ENCODE data around the gene LSM14B.
"Not testable (repeated sequence)": the region's sequence is repeated elsewhere in the genome, so short reads cannot be mapped to it uniquely, and the experiment has no call there.

LSM14B gene

DNA sequence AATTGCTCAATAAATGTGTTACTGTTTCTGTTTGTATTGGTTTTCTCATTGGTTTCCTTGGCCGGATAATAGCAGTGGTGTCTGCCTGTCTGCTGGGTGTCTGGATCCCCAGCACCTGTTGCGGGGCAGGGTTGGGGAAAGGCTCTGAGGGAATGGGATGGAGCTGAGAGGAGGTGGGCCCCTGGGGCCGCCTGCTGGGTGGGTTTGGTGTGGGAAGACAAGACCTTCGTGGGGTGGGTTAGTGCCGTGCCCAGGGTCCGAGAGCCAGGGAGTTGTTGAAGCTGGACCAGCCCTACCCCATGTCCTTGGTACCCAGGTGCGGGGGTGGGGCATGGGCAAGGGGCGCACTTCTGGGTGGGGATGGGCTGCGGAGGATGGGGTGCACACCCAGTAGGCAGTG lies 25.3 kb downstream of the LSM14B start:
- no peak for DNase-seq

DNA sequence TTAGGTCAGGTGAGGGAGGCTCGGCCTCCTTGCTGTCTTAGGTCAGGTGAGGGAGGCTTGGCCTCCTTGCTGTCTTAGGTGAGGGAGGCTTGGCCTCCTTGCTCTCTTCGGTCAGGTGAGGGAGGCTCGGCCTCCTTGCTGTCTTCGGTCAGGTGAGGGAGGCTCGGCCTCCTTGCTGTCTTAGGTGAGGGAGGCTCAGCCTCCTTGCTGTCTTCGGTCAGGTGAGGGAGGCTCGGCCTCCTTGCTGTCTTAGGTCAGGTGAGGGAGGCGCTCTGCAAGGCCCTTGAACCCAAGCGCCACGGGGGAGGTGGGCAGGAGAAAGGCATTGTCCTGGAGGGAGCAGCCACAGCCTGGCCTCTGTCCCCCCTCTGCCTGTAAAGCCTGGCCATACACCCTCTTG lies 26.1 kb downstream of the LSM14B start:
- DNase-seq = not testable (repeated sequence)

DNA sequence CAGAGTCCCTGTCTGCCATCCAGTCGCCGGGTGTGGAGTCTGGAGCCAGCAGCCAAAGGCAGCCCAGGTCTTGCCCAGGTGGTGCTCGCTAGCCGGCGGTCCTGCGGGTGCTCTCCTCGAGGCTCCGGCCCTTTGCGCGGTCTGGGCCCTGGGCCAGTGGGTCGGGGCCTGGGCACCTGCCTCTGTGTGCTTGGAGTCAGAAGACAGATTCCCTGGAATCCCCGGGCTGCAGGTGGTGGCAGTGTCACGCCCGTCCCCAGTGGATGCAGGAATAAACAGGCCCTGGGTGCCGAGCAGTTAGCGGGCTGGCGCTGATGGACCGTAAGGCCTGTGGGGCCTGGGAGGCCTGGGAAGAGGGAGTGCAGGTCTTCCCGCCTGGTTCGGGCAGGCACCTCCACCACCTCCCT lies 26.6 kb downstream of the LSM14B start:
- DNase-seq = no peak

DNA sequence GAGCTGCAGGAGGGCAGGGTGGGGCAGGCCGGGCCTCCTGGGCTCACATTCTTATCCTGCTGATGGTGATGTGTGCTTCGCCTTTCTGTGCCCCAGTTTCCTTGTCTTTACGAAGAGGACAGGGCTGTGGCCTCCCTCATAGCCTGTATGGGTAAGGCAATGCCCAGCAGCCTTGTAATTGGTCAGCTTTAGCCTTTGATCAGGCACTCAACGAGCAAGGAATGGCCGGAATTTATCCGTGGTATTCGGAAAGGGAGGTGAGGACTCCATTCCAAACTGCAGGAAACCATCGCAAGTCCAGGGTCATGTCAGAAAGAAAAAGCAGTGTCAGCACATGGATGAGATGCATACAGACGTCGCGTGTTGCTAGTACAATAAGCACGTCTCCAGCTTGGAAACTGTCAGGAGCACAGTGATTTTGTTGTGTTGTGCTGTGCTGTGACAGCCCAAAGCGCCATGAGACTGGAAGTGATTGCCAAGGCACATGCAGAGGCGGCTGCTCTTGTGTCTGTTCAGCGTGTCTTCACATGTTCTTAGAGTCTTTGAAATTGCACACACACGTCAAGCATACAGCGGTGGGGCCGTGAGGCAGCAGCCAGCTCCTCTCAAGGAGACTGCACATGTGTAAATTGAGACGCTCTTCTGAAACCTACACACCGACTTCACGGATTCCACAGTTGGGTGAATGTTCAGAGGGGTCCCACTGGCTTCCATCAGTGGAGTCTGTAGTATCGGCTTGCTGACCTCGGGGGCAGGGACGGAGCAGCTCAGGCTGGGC lies 27.4 kb downstream of the LSM14B start:
- no peak for DNase-seq

DNA sequence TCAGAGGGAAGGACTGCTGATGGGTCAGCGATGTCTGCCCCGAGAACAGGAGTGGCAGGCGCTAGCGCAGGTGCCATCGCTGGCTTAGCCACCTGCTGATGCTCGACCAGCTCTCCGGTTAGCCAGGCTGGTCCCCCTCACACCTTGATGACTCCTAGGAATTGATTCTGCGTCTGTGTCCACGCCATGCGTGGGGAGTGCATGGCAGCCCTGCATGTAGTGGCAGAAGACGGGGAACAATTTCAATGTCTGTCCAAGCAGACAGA lies 28.0 kb downstream of the LSM14B start:
- no peak for DNase-seq

DNA sequence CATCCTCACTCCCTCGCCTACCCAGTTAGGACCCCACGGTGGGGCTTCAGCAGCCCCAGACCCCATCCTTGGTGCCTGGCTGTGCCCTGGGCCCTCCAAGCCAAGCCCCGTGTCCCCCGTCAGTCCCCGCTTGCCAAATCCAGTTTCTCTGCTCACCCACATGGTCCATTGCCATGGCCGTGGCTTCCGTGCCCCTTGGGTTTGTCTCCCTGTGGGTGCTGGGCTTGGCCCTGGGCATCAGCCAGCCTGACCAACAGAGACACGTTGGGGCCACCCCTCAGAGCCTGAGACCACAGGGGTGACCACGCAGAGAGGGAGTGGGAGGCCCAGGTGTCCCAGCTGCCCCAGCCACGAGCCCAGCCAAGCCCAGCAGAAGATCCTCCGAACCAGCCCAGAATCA lies 28.9 kb downstream of the LSM14B start:
- DNase-seq = no peak

DNA sequence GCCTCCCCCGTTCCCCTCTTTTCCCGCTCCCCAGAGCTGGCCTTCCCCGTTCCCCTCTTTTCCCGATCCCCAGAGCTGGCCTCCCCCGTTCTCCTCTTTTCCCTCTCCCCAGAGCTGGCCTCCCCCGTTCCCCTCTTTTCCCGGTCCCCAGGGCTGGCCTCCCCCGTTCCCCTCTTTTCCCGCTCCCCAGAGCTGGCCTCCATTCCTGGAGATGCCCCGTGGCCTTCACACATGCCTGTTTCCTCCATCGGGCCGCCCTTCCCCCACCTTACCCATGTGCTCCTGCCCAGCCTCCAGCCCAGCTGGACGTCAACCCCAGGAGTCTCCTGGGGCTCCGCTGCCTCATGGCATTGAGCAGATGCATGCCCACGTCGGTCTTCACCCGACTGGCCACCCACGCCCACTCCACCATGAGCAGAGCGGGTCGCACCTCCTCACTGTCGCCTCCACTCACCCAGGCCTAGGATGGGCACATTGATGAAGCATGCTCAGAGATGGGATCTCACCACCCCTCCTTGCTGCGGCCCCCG lies 29.6 kb downstream of the LSM14B start:
- no peak for DNase-seq

DNA sequence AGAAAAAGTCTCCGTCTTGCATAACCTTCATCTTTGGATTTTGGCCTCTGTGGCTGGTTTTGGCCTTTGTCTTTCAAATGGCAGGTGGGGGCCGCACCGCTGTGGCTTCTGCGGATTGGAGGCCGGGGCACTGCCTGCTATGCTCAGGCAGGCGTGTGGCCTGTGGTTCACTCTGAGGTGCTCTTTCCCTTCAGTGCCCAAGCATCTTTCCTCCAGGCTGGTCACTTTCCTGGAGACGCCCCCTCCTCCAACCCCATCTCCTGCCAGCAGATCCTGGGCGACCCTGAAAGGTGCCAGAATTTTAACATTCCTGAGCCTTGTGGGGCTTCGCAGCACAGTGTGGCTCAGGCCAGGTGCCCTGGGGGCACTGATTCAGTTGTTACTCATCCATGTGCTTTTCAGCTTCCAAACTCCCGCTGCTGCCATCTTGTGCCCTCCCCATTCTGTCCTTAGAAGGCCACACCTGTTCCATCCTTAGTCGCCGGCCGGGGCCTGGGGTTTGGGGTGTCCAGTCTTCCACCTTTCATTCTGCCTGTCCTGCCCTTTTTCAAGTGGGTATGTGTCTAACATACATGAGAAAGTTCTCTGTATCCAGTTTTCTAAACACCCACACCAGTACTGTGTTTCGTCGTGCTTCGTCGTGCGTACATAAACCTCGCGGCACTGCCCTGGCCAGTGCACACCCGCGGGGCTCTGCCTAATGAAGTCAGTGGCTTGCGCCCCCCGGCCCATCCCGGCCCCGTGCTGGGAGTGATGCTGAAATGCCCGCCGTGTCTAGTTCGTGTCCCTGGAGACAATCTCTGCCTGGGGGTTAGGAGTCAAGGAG lies 33.4 kb downstream of the LSM14B start:
- no peak for DNase-seq

DNA sequence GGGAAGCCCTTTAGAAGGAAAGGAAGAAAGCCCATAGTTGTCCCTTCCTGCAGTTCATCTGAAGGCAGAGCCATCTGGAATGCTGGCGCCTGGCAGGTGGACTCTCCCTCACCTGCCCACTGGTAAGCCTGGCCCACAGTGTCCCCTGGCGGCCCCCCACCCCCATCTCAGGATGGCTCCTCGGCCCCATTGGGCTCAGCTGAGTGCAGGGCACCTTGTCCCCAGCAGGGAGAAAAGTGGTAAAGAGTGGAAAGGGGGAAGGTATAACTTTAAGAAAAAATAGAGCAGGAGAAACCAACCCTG lies 33.9 kb downstream of the LSM14B start:
- no peak for DNase-seq

DNA sequence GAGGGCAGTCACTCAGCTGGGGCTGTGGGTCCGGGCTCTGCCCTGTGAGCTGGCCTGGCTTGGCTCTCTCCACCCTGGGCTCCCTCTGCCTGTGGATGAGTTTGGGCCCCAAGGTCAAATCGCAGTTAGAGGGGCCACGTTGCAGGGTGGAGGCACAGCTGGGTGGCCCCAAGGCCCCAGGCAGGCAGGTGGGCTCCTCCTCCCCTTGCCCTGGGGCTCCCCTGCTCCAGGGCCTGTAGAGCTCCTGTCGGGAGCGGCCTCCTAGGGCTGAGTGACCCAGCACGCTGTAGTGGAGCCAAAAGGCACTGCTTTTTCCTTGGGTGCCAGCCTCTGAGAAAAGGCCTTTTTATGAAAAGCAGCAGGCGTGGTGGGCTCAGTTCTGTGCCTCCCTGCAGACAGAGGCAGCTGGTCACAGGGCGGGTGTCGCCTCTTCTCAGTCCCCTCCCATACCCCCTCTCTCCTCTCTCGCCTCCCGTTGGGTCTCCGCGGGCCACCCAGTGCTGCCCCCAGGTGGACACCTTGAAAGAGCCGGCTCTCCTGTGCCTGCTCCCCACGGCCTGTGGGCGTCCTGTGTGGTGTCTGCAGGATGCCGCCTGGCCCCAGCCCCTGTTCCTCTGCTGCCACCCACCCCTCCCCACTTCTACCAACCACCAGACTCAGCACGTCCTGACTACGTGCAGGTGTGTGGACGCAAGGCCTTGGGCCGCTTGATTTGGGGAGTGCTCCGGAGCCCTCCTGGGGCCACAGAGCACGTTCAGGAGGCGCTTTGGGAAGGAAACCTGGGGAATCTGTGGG lies 34.5 kb downstream of the LSM14B start:
- peak; percentile 88 for DNase-seq

DNA sequence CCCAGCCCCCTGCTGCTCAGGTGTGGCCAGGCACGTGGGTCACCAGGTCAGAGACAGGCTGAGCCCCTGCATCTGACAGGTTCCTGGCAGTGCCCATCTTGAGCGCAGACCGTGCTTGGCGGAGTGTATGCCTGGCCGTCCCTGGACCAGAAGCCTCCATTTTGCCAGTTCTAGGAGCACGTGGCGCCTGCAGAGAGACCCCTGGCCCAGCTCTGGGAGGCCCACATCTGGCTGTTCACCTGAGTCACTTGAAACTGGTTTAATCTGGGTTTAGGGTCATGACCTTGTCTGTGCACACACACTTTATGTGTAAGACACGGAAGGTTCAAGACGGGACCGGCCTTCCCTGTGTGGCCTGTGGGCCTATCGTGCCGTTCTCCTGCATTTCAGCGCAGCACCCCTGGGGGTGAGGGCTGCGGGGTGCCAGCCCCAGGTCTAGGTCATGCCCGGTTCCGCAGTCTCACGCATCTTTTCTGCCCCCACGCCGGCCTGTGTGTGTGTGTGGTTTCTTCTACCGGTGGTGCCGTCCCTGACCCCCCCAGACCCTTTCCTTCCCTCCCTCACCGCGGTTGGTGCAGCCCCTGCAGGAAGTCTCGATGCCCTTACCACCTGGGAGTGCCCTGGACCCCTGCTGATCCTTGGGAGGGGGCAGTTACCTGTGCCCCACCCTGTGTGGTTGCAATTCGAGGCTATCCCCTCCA lies 35.3 kb downstream of the LSM14B start:
- no peak for DNase-seq

DNA sequence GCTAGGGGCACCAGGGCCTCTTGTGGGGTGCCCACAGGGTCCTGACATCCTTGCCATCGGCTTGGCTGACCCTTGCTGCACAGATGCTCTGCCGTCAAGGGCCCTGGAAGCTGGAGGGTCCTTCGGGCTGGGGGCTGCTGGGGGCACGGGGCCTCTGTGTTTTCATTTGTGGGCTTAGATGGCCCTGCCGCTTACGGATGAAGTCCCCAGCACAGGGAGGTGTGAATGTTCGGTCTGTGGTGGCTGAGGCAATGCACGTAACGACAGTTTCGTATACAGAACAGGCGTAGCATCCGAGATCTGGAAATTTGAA lies 35.8 kb downstream of the LSM14B start:
- DNase-seq = no peak

DNA sequence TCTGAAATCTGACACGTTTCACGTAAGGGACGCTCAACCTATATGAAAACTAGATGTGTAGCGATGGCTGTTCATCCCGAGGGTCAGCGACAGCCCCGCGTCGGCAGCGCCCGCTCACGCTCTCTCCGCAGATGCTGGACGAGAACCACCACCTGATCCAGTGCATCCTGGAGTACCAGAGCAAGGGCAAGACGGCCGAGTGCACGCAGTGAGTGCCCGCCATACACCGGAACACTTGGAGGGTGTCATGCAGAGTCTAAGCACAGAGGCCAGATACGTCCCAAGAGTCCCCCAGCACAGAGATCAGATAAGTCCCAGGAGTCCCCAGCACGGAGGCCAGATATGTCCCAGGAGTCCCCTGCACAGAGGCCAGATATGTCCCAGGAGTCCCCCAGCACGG lies 36.3 kb downstream of the LSM14B start:
- DNase-seq = no peak

DNA sequence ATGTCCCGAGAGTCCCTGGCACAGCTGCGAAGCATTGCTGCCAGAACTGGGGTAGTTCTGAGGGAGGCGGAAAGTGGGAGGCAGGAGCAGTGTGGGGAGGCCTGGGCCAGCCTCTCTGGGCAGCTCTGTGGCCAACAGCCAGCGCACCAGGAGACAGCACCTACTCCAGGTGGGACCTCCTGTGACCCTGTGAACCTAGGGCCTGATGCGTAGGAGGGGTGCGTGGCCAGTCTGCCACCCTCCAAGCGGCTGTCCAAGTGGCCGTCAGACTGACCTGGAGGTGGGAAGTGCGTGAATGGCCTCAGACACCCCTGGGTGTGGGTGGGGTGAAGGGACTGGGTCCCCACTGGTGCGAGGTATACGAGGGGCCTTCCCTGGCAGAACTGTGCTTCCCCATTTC lies 36.8 kb downstream of the LSM14B start:
- DNase-seq = no peak

DNA sequence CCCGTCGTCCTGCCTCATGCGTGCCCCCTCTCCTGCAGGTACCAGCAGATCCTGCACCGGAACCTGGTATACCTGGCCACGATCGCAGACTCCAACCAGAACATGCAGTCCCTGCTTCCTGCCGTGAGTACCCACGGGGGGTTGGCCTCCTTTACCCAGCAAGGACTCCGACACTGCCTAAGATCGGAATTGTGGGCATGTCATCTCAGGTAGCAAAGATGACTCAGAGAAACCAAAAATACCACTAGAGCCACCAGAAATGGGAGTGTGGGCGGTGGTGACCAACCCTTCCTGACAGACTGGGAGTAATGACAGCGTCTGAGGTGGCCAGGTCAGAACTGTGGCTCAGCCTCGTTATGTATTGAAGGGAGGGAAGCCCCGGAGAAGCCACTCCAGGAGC lies 37.6 kb downstream of the LSM14B start:
- DNase-seq = no peak

DNA sequence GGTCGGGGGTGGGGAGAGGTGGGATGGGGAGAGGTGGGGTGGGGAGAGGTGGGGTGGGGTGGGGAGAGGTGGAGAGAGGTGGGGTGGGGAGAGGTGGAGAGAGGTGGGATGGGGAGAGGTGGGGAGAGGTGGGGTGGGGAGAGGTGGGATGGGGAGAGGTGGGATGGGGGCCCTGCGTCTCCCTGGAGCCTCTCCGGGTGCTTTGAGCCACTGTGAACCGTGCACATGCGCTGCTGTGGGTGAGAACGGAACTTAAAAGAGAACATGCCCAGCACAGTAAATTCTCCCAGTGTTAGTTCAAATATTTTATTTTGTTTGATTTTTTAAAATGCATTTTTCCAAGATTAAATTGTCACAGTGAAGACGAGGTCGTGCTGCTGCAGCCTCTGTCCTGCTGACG lies 38.0 kb downstream of the LSM14B start:
- no peak for DNase-seq

DNA sequence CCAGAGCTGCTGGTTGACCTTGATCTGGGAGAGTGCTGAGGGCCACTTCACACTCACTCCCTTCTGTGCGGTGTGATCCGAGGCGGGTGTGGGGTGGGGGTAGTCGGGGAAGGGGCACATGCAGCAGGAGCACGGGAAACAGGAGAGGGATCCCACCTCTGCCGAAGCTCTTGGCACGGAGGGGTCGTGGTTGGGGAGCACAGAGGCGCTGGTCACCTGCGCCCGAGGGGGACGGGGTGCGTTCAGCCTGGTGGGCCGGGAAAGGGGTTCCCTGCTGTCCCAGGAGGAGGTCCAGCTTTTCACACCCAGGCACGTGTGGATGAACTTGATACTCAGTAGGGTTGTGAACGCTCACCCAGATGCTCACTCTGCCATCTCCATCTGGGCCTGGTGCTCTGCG lies 38.6 kb downstream of the LSM14B start:
- no peak for DNase-seq

DNA sequence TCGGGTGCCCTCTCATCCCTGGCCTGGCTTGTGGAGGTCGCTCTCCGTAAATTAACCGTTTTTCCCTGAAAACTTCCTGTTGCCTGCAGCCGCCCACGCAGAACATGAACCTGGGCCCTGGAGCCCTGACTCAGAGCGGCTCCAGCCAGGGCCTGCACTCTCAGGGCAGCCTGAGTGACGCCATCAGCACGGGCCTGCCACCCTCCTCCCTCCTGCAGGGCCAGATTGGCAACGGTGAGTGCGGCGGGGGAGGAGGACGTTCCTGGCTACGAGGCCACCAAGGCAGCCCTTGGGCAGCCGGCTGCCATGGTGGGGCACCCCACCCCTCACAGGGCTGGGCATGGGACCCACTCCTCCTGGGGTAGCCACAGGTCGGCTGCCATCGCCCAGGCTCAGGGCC lies 39.1 kb downstream of the LSM14B start:
- no peak for DNase-seq

DNA sequence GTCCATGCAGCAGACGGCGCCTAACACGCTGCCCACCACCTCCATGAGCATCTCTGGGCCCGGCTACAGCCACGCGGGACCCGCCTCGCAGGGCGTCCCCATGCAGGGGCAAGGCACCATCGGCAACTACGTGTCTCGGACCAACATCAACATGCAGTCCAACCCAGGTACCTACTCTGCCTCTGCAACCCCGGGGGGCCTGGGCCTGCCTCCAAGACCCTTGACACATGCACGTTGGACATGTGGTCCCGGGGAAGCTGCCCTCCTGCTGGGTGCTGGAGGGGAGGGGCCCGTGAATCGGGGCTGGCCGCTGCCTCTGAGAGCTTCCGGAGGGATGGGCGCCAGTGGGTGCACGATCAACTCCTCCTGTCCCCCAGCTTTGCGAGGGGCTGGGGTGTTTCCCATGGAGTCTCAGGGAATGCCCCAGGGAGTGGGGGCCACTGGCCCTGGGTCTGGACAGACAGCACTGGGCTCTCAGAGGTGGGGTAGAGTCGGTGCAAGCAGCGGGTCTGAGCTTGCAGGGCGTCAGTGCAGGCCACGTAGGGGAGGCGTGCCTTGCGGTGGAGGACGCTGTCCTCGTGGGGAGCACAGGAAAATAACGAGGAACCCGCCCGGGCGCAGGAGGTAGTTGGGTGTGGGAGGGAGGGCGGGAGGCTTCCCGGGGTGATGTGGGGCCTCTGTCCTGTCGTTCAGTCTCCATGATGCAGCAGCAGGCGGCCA lies 40.6 kb downstream of the LSM14B start:
- DNase-seq = no peak

DNA sequence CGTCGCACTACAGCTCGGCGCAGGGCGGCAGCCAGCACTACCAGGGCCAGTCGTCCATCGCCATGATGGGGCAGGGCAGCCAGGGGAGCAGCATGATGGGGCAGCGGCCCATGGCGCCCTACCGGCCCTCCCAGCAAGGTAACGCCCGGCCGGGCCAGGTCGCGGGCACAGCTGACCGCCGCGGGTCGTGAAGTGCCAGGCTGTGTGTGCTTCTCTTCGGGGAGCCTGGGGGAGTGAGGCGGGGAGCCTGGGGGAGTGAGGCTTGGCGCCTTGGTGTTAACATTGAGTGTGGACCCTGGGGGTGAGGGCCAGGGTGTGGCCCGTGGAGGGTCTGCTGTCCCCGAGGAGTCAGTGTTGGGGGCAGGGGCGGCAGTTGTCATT lies 41.2 kb downstream of the LSM14B start:
- no peak for DNase-seq

DNA sequence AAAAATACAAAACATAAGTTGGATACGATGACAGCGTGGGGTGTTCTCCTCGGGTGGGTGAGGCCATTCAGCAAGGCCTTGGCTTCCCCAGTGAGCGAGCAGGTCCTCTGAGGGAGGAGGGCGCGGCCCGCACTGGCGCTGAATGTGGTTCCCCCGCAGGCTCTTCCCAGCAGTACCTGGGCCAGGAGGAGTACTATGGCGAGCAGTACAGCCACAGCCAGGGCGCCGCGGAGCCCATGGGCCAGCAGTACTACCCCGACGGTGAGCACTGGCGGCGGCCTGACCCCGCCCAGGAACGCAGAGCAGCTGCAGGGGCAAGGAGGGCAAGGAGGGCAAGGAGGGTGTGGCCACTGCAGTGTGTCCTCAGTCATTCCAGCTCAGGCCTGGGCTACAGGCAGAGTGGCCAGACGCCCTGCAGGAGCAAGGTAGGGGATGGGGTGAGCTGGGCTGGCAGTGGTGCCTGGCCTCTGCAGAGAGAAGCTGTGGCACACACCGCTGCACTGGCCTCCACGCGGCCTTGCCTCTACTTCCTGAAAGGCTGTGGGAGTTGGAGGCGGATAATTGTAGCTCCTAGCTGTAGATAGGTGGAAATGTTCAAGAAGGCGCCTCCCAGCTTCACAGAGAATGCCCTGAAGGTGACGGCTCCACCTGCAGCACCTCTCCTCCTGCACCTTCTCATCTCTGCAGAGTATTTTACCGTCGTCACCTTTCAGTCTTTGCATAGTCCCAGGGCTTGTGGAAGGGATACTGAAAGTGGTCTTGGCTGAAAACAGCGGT lies 41.9 kb downstream of the LSM14B start:
- no peak for DNase-seq

Data from hematopoietic multipotent progenitor cell treated with erythropoietin and hydrocortisone succinate and interleukin-3 and kit ligand, for 4 days (in vitro differentiated cells).